ENCODE data around the gene ARHGEF17.

DNA sequence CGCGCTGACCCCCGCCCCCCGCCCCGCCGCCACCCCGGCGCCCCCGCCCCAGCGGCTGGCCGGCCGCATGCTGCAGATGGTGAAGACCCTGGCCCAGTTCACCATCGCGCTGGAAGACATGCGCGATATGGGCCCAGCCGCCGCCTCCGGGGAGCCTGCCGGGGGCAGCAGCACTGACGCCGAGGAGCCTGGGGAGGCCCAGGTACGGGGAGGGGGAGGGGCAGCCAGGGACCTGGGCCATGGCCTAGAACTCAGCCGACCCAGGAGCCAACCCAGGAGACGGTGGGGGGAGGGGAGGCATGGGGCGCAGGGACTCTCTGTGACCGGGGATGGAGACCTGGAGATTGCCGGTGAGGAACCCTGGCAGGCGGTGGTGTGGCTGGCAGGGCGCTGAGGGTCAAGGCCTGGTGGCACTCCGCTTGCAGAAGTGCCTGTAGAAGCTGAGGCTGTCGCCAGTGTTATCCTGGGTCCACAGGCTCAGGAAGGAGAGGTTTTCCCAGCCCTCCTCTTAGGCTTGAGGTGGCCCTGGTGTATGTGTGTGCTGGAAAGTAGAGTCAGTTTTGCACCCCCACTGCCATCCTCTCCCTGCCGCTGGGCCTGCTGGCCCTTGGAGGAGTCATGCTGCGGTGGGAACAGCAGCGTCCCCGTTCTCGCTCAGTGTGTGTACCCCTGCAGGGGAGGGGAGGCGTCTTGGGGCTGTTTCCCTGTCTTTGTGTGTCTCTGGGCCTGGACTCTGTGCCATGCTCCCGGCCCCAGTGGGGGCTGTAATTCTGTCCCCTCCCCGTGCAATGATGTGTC, 35.2 kb downstream of the ARHGEF17 start:
- TF ChIP-seq FOXP2 (optimal IDR thresholded peaks at IDR 0.05; ENCODE audit: borderline replicate concordance, extremely low read depth, extremely low read length, insufficient read depth) (no peak), TAF1 (IDR thresholded peaks at IDR 0.05; ENCODE audit: borderline replicate concordance, insufficient read depth, low read length) (no peak)
- TF ChIP-seq, protein P1, sequence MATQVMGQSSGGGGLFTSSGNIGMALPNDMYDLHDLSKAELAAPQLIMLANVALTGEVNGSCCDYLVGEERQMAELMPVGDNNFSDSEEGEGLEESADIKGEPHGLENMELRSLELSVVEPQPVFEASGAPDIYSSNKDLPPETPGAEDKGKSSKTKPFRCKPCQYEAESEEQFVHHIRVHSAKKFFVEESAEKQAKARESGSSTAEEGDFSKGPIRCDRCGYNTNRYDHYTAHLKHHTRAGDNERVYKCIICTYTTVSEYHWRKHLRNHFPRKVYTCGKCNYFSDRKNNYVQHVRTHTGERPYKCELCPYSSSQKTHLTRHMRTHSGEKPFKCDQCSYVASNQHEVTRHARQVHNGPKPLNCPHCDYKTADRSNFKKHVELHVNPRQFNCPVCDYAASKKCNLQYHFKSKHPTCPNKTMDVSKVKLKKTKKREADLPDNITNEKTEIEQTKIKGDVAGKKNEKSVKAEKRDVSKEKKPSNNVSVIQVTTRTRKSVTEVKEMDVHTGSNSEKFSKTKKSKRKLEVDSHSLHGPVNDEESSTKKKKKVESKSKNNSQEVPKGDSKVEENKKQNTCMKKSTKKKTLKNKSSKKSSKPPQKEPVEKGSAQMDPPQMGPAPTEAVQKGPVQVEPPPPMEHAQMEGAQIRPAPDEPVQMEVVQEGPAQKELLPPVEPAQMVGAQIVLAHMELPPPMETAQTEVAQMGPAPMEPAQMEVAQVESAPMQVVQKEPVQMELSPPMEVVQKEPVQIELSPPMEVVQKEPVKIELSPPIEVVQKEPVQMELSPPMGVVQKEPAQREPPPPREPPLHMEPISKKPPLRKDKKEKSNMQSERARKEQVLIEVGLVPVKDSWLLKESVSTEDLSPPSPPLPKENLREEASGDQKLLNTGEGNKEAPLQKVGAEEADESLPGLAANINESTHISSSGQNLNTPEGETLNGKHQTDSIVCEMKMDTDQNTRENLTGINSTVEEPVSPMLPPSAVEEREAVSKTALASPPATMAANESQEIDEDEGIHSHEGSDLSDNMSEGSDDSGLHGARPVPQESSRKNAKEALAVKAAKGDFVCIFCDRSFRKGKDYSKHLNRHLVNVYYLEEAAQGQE (IDR thresholded peaks at IDR 0.05; ENCODE audit: insufficient read depth in 1 of 2, low read depth in 2 of 2, low read length in 2 of 2) = no peak
